PC-9 (cell line): ENCODE results near the gene MRPS27.

Source experiments
- EZH2 ChIP-seq: fragments of 200-600 bp; sonication (generic); IDR thresholded peaks from 2 replicates; pipeline ENCODE4 v1.8.0; 2017; ENCODE audit warnings: antibody characterized with exemption, low read depth
- TF ChIP-seq, protein P1 (sequence below): fragments of 200-600 bp; sonication (generic); conservative IDR thresholded peaks from 2 replicates; pipeline ENCODE4 v1.6.1; 2017; ENCODE audit warnings: mixed run types, antibody characterized with exemption, mild to moderate bottlenecking, moderate library complexity

DNA sequence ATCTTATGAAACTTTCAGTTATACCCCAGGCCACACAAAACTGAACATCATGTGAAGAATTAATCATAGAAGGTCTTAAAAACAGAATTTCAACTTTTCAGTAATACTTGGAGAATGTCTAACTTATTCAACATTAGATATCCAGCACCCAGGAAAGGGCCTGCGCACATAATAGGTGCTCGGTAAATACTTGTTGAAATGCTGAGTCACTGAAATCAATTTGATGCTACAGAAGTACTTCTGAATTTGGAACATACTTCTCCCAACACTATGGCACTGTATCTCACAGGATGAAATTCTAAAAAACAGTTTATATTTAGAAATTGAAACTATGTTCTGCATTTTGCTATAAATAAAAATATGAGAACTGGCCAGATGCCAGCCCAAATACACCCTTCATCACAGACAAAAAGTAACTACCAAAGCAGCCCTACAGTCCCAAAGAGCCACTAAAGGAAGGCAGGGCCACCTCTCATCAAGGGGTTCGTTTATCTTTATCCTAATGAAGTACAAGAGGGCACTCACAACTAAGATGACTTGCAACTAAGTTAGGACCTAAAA lies 26.5 kb downstream of the MRPS27 start:
- TF ChIP-seq, protein P1, sequence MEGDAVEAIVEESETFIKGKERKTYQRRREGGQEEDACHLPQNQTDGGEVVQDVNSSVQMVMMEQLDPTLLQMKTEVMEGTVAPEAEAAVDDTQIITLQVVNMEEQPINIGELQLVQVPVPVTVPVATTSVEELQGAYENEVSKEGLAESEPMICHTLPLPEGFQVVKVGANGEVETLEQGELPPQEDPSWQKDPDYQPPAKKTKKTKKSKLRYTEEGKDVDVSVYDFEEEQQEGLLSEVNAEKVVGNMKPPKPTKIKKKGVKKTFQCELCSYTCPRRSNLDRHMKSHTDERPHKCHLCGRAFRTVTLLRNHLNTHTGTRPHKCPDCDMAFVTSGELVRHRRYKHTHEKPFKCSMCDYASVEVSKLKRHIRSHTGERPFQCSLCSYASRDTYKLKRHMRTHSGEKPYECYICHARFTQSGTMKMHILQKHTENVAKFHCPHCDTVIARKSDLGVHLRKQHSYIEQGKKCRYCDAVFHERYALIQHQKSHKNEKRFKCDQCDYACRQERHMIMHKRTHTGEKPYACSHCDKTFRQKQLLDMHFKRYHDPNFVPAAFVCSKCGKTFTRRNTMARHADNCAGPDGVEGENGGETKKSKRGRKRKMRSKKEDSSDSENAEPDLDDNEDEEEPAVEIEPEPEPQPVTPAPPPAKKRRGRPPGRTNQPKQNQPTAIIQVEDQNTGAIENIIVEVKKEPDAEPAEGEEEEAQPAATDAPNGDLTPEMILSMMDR, result no peak
- TF ChIP-seq EZH2, result no peak
